Lung (tissue), 12 donors: Measurements from ENCODE around the gene PEX7. TPM values are rescaled to one million over a fixed set of nuclear protein-coding genes. Genes with fewer than 3 reads are reported as not detected.
A peak's percentile ranks its signal among the peaks of the same experiment; 100 is the strongest.
"Not testable (repeated sequence)": the region's sequence is repeated elsewhere in the genome, so short reads cannot be mapped to it uniquely, and the experiment has no call there.

Experiments used
- ATAC-seq: fragments of 200-7000 bp; cut with Tn5 transposase; one replicate; pipeline ENCODE4 v1.9.1; 2020; ENCODE audit warnings: moderate number of reproducible peaks; ENCODE audit not compliant: insufficient read depth, low FRiP score
- DNase-seq, 3 donors: peaks; one replicate each; pipeline ENCODE4 v3.0.0-alpha.2; 2013 to 2017
- H3K27ac ChIP-seq, 2 donors: one replicate each; pipeline ENCODE4 v1.5.1; 2013; ENCODE audit warnings: mild to moderate bottlenecking in 2 of 2, moderate library complexity in 2 of 2, control low read depth in 1 of 2, inconsistent platforms in 1 of 2, low read depth in 1 of 2, low read length in 1 of 2
- H3K27me3 ChIP-seq, 3 donors: one replicate each; pipeline ENCODE4 v1.5.1; 2013; ENCODE audit warnings: low read length in 2 of 3; ENCODE audit not compliant: control insufficient read depth in 3 of 3, insufficient read depth in 3 of 3
- H3K36me3 ChIP-seq, 4 donors: one replicate each; pipeline ENCODE4 v1.5.1; 2013; ENCODE audit warnings: low read length in 4 of 4, mild to moderate bottlenecking in 1 of 4, moderate library complexity in 1 of 4; ENCODE audit not compliant: control insufficient read depth in 4 of 4, insufficient read depth in 4 of 4
- H3K4me1 ChIP-seq, 5 donors: one replicate each; pipeline ENCODE4 v1.5.1; 2013; ENCODE audit warnings: low read length in 5 of 5, mild to moderate bottlenecking in 2 of 5, moderate library complexity in 1 of 5; ENCODE audit not compliant: control insufficient read depth in 5 of 5, insufficient read depth in 5 of 5
- H3K4me3 ChIP-seq: one replicate; pipeline ENCODE4 v1.5.1; 2013; ENCODE audit warnings: mild to moderate bottlenecking, control low read depth, moderate library complexity
- H3K9ac ChIP-seq, 2 donors: one replicate each; pipeline ENCODE4 v1.5.1; 2013; ENCODE audit warnings: low read length in 2 of 2, control low read depth in 1 of 2; ENCODE audit not compliant: insufficient read depth in 1 of 2
- H3K9me3 ChIP-seq, 4 donors: one replicate each; pipeline ENCODE4 v1.5.1; 2013; ENCODE audit warnings: low read length in 3 of 4, mild to moderate bottlenecking in 1 of 4, moderate library complexity in 1 of 4; ENCODE audit not compliant: control insufficient read depth in 4 of 4, insufficient read depth in 3 of 4
- WGBS, 2 donors: extraction: QIAGEN DNeasy Blood & Tissue Kit; methylation state at CpG; one replicate each; pipeline ENCODE4 v1.1.7; 2013; 5-methylcytosine and 5-hydroxymethylcytosine counted together
- polyA plus RNA-seq, 2 donors: library from polyadenylated mRNA; stranded (reverse); fragments of 200-250 nt; gene quantifications; one replicate each; pipeline ENCODE4 v1.2.1, GENCODE V29; 2013
- total RNA-seq, 2 donors: library from RNA; depleted of rRNA in 1 of 2; stranded (reverse); fragments of >200 nt in 1 of 2; gene quantifications; one replicate each; pipeline ENCODE4 v1.2.1, GENCODE V29; 2014 to 2021
- TF ChIP-seq, protein P1 (sequence below): IDR thresholded peaks from 2 replicates; pipeline ENCODE4 v1.5.1; 2012; ENCODE audit warnings: mild to moderate bottlenecking; ENCODE audit errors: control extremely low read depth, extremely low read depth
- donor health status: control.
- donor health status: control.
- donor health status: Bipolar disorder and iron deficiency.
- donor health status: healthy.
- donor health status: DM: yes; HTN: yes; CAD: no.

Gene PEX7
- total and polyA plus RNA-seq, 4 donors = 4.8 to 12.5 (median 9.5) TPM

DNA sequence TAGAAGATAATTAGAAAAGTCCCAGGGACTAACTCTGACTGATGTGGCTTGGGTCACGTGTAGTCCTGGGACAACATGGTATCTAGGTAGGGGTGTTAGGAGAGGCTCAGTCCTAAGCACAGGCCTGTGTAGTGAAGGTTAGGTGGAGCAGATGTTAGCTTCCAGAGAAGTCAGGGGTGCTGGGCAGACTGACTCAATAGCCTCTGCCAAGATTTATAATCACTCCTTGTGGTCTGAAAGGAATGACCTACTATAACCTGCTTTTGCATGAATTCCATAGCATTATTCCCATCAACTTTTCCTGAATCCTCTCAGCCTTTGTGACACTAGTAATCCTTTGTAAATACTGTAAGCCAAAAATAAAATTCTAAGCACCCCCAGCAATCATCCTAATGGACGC lies 10.2 kb upstream of the PEX7 start:
- Histone ChIP-seq H3K36me3 (no peaks in the 10 kb centered on the region), H3K9me3 (no peaks in the 10 kb centered on the region), H3K27me3 (no peaks in the 10 kb centered on the region), H3K4me1 (peaks cover 0 to 5% (median 4%) of the 10 kb centered on the region in 5 donors), H3K27ac (no peak overlapping the region), H3K4me3 (no peak overlapping the region), H3K9ac (no peak overlapping the region)
- DNase-seq (no peak), ATAC-seq (no peak)
- TF ChIP-seq, protein P1, sequence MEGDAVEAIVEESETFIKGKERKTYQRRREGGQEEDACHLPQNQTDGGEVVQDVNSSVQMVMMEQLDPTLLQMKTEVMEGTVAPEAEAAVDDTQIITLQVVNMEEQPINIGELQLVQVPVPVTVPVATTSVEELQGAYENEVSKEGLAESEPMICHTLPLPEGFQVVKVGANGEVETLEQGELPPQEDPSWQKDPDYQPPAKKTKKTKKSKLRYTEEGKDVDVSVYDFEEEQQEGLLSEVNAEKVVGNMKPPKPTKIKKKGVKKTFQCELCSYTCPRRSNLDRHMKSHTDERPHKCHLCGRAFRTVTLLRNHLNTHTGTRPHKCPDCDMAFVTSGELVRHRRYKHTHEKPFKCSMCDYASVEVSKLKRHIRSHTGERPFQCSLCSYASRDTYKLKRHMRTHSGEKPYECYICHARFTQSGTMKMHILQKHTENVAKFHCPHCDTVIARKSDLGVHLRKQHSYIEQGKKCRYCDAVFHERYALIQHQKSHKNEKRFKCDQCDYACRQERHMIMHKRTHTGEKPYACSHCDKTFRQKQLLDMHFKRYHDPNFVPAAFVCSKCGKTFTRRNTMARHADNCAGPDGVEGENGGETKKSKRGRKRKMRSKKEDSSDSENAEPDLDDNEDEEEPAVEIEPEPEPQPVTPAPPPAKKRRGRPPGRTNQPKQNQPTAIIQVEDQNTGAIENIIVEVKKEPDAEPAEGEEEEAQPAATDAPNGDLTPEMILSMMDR = no peak
- WGBS, 2 donors = 94 to 99% methylated on average over 2 of the region's 2 CpGs

DNA sequence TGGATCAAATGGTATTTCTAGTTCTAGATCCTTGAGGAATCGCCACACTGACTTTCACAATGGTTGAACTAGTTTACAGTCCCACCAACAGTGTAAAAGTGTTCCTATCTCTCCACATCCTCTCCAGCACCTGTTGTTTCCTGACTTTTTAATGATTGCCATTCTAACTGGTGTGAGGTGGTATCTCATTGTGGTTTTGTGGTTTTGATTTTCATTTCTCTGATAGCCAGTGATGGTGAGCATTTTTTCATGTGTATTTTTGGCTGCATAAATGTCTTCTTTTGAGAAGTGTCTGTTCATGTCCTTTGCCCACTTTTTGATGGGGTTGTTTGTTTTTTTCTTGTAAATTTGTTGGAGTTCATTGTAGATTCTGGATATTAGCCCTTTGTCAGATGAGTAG lies 6.8 kb upstream of the PEX7 start:
- H3K4me1 ChIP-seq, H3K27ac ChIP-seq, H3K27me3 ChIP-seq, H3K4me3 ChIP-seq, H3K36me3 ChIP-seq, ATAC-seq, DNase-seq, H3K9me3 ChIP-seq, H3K9ac ChIP-seq: not testable (repeated sequence)
- WGBS, 2 donors = 72 to 93% methylated on average over 1 of the region's 1 CpG

DNA sequence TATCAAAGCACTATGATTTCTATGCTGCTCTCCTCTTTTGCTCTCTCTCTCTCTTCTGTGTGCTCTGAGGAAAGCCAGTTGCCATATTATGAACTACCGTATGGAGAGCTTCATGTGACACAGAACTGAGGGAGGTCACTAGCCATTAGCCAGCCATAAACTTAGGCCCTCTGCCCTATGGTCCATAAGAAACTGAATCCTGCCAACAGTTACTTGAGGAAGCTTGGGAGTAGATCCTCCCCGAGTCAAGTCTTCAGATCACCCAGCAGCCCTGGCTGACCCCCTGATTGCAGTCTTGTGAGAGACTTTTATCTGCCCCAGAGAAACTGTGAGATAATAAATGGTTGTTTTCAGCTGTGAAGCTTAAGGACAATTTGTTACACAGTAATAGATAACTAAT lies 5.7 kb upstream of the PEX7 start:
- TF ChIP-seq, protein P1 = no peak
- ATAC-seq = no peak

DNA sequence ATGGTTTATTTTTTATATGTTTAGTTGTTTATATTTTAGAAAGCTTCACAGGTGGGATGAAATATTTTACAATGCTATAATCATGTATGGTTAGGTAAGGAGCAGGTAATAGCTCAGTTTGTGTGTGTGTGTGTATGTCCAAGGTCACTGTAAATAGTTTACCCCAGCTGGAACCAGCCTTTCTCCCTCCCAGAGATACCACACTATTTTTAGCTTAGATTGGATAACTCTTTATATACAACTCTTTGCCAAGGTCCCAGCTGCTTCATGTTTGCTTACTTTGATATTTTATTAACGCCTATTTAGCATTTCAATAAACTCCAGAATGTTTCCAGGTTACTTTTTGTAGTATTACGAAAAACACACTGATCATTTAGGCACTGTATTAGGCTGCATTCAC lies 1.8 kb upstream of the PEX7 start:
- Histone ChIP-seq H3K4me1 (peaks cover 0 to 29% (median 5%) of the 10 kb centered on the region in 5 donors), H3K27ac (peak overlapping the region in 1 of 2 donors; percentile 13), H3K9ac (no peak overlapping the region), H3K36me3 (no peaks in the 10 kb centered on the region), H3K27me3 (no peaks in the 10 kb centered on the region), H3K9me3 (no peaks in the 10 kb centered on the region), H3K4me3 (no peak overlapping the region)
- DNase-seq = peak in 2 of 3 donors; percentile 84 to 89
- no peak for ATAC-seq
- TF ChIP-seq, protein P1 = no peak
- 77 to 88% methylated on average over 2 of the region's 2 CpGs for WGBS, 2 donors

More for the DNA sequence above, 5.7 kb upstream of the PEX7 start:
- 67 to 84% methylated on average over 2 of the region's 2 CpGs for WGBS, 2 donors
- Histone ChIP-seq H3K9ac (no peak overlapping the region), H3K4me3 (no peak overlapping the region), H3K4me1 (peaks cover 0 to 12% (median 5%) of the 10 kb centered on the region in 5 donors), H3K27ac (no peak overlapping the region), H3K36me3 (no peaks in the 10 kb centered on the region), H3K27me3 (no peaks in the 10 kb centered on the region), H3K9me3 (no peaks in the 10 kb centered on the region)
- peak in 2 of 3 donors; percentile 60 to 71 for DNase-seq
